AG09309 (cell line): ENCODE measurements around the gene PRELID1.
A peak's percentile ranks its signal among the peaks of the same experiment; 100 is the strongest.

Experiments used
- DNase-seq: peaks from one replicate; pipeline ENCODE4 v3.0.0-alpha.2; 2010; ENCODE audit warnings: low read depth
- H3K4me3 ChIP-seq: 2 replicates; pipeline ENCODE4 v1.5.1; 2011; ENCODE audit warnings: mild to moderate bottlenecking, low read depth, low read length, moderate library complexity; ENCODE audit not compliant: control insufficient read depth
- TF ChIP-seq, protein P1 (sequence below): IDR thresholded peaks from 2 replicates; pipeline ENCODE4 v1.5.1; 2011; ENCODE audit warnings: mild to moderate bottlenecking, low read depth, low read length, inconsistent platforms; ENCODE audit not compliant: insufficient read depth, control insufficient read depth; ENCODE audit errors: missing control alignments

The PRELID1 gene

GRCh38 chr5:177351392-177352329 lies 48.1 kb downstream of the PRELID1 start, which contains the start of gene LMAN2:
Gene LMAN2 (minus strand): TSS chr5:177351668. CDS start chr5:177351647, 21 bp downstream.
- peak; percentile 89 for DNase-seq
- TF ChIP-seq, protein P1, sequence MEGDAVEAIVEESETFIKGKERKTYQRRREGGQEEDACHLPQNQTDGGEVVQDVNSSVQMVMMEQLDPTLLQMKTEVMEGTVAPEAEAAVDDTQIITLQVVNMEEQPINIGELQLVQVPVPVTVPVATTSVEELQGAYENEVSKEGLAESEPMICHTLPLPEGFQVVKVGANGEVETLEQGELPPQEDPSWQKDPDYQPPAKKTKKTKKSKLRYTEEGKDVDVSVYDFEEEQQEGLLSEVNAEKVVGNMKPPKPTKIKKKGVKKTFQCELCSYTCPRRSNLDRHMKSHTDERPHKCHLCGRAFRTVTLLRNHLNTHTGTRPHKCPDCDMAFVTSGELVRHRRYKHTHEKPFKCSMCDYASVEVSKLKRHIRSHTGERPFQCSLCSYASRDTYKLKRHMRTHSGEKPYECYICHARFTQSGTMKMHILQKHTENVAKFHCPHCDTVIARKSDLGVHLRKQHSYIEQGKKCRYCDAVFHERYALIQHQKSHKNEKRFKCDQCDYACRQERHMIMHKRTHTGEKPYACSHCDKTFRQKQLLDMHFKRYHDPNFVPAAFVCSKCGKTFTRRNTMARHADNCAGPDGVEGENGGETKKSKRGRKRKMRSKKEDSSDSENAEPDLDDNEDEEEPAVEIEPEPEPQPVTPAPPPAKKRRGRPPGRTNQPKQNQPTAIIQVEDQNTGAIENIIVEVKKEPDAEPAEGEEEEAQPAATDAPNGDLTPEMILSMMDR: no peak
- peak within 1 kb of the TSS; percentile 84 for H3K4me3 ChIP-seq

DNA sequence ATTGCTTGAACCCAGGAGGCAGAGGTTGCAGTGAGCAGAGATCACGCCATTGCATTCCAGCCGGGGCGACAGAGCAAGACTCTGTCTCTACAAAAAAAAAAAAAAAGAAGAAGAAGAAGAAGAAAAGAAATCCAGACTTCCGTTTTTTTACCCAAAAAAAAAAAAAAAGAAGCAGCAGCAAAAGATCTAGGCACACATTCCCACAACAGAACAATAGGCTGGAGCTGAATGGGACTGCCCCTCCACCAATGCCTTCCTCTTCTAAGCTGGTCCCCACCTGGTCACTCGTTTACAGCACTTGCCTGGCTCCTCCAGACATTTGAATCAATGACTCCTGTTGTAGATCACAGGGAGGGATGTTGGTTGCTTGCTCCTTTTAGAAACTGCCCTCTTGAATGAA lies 49.5 kb downstream of the PRELID1 start:
- H3K4me3 ChIP-seq: no peak overlapping the region
- TF ChIP-seq, protein P1: no peak
- DNase-seq: no peak

DNA sequence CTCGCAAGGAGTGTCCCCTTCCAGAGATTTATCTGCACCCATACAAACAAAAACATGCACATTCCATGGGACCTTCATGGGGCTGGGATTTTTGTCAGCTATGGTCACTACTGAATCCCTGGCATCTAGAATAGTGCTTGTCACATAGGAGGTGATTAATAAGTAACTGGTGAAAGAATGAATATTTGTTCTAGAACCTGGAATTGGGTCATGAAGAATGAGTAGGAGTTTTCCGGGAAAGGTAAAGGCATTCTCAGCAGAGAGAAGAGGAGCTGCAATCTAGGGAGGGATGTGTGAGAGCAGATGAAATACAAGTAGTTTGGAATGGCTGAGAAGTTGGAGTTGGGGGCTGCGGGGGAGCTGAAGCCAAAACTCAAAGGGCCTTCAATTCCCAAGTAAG lies 50.7 kb downstream of the PRELID1 start:
- TF ChIP-seq, protein P1: no peak
- no peak for DNase-seq
- no peak overlapping the region for H3K4me3 ChIP-seq

DNA sequence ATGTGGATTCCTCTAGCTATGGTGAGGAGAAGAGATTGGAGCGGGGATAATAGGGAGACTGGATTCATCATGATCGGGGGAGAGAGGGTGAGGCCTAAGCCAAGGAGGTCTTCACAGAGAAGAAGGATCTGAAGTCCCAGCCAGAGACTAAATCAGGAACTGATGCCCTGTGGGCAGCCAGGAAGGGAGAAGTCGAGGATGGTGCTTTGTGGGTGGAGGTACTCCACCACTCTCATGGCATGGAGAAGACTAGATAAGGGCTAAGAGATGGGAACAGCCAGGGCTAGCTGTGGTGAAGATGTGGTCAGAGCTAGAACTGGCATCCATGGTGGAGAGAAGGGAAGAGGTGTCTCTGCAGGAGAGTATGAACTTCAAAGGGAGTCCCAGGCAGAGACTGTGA lies 51.1 kb downstream of the PRELID1 start:
- no peak overlapping the region for H3K4me3 ChIP-seq
- no peak for DNase-seq
- TF ChIP-seq, protein P1: no peak

DNA sequence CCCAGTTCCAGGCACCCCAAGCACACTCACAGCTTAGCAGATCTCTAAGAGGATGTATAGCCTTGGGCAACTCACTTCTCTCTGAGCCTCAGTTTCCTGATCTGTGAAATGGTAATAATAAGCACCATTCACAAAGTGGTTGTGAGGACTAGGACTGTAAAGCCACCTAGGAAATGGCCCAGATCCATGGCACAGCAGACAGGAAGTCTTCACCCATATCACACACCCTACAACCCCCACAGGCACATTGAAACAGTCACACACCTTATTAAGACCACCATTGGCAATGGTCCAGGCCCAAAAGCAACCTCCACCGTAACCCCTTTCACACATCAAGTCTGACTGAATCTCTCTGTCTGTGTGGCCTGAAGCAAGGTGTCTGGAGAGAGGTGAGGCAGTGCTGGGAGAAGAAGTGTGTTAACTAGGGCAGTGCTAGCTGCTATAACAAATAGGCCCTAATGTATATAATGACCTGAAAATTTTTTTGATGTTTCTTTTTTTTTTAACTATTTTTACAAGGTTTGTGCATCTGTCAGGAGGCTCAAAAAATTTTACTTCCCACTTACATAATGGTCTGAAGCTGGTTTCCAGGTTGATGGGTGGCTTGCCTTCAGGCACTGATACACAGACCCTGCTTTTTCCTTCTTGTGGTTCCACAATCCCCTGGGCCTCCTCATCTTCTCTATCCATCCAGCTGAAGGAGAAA lies 51.7 kb downstream of the PRELID1 start:
- DNase-seq: no peak
- TF ChIP-seq, protein P1: no peak
- no peak overlapping the region for H3K4me3 ChIP-seq

DNA sequence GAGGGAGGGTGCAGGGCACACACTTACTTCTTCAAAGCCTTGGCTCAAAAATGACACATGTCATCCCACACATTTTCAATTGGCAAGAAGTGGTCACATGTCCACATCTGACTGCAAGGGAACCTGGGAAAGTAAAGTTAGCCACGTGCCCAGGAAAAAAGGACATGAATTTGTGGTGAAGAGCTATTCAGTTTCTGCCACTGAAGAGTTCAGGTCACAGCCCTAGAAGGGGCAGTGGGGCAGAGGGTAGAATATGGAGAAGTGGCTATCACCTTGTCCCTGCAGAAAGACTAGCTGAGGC lies 52.2 kb downstream of the PRELID1 start:
- no peak for DNase-seq
- H3K4me3 ChIP-seq: no peak overlapping the region
- TF ChIP-seq, protein P1: no peak
